Cardiac fibroblast (primary cell): Measurements from ENCODE around the gene ZNF334.

Experiments used
- DNase-seq, 2 donors: peaks; one replicate each; pipeline versions ENCODE4 v3.0.0 to v3.0.0-alpha.2; 2010; ENCODE audit warnings: low read depth in 2 of 2
- H3K4me3 ChIP-seq, 2 donors: replicated peaks in 1 of 2; 1 replicate in 1 of 2; 2 replicates in 1 of 2; pipeline ENCODE4 v1.5.1; 2011; ENCODE audit warnings: low read depth in 2 of 2, low read length in 2 of 2, mild to moderate bottlenecking in 2 of 2, moderate library complexity in 1 of 2
- TF ChIP-seq, protein P1 (sequence below): IDR thresholded peaks from one replicate; pipeline ENCODE4 v1.5.1; 2011; ENCODE audit warnings: low read depth, mild to moderate bottlenecking, low read length, inconsistent platforms

The ZNF334 gene

DNA sequence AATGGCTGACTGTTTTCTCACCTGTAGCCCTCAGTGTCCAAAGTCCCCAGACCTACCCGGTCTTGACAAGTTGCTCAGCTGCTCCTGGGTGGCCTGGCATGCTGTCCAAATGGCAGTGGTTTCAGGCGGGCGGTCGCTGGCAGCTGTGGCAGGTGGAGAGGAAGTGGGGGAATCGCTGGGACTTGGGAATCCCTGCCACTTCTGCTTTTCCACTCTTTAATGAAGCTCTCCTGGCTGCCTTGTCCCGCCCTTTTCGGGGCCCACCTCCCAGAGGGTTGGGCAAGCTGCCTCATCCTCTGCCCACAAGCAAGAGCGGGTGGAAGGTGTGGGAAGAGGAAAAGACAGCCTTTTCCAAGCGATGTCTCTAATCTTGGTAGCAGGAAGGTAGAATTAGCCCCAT, 37.1 kb upstream of the ZNF334 start, which contains the start of gene OCSTAMP:
Gene OCSTAMP, minus strand, starts transcription at position 194 of the 400 bp plus-strand sequence. Its CDS starts 94 bp downstream, at position 100.
- DNase-seq: no peak
- H3K4me3 ChIP-seq: no peak within 1 kb of the TSS
- TF ChIP-seq, protein P1, sequence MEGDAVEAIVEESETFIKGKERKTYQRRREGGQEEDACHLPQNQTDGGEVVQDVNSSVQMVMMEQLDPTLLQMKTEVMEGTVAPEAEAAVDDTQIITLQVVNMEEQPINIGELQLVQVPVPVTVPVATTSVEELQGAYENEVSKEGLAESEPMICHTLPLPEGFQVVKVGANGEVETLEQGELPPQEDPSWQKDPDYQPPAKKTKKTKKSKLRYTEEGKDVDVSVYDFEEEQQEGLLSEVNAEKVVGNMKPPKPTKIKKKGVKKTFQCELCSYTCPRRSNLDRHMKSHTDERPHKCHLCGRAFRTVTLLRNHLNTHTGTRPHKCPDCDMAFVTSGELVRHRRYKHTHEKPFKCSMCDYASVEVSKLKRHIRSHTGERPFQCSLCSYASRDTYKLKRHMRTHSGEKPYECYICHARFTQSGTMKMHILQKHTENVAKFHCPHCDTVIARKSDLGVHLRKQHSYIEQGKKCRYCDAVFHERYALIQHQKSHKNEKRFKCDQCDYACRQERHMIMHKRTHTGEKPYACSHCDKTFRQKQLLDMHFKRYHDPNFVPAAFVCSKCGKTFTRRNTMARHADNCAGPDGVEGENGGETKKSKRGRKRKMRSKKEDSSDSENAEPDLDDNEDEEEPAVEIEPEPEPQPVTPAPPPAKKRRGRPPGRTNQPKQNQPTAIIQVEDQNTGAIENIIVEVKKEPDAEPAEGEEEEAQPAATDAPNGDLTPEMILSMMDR: no peak

DNA sequence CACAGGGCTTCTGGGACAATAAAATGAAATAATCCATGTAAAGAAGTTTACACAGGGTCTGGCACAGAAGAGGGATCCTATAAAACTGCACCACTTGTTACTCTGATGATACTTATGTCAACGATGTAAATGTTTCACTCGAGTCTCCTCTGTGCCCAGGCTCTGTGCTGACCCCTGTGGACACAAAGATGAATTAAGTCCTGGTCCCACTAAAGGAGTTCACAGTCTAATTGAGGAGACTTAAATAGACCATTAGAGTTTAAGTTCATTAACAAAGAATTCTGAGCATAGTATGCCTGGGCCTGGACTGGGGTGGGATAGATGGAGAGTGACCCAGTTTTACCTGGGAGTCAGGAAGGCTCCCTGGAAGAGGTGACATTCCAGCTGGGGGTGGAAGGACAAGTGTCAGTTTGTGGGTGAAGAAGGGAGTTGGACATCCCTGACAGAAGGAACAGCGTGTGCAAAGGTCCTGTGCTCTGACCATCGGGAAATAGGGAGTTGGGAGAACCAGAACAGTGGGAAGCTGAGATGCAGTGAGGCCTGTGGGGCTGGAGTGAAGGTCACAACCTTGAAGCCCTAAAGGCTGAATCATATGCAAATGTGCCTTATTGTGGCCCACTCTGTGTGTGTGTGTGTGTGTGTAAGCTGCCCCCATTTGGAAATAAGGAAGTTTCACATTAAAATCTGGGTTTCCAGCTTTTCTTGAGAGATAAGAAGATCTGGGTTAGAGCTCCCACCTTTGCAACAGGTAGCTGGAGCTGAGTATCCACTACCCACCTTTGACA, 36.0 kb upstream of the ZNF334 start:
- DNase-seq: no peak
- TF ChIP-seq, protein P1: no peak
- no peak overlapping the region for H3K4me3 ChIP-seq

DNA sequence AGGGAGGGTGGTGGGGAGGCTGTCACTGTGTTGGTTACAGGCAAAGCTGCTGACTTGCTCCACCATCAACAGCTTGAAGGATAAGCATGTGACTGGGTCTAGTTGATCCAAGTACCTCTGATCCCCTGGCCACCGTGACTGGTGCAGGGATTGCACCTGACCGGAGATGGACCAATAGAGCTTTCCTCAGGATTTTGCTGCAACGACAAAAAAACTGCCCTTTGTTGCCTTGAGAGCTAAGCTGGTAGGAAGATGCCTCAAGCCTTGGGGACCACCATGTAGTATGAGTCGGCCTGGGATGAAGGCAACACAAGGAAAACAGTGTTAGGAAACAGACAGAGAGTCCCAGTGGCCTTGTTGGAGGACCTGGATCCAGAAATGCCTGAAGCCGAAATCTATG, 35.3 kb upstream of the ZNF334 start:
- H3K4me3 ChIP-seq: no peak overlapping the region
- TF ChIP-seq, protein P1: no peak
- DNase-seq: no peak

DNA sequence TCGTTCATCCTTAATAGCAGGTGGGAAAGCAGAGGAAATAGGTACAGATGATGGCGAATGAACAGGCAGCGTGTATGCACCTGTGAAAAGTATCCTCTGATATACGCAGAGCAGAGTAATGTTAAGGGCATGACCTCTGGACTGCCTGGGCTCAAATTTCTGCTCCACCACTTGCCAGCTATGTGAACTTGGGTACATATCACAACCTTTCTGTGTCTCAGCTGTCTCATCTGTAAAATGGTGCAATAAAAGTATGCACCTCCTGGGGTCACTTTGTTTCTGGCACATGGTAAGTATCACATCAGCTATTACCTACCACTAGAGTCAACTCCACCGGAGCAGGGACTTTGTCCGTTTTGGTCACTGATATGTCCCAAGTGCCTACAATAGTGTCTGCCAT, 34.6 kb upstream of the ZNF334 start:
- DNase-seq: no peak
- TF ChIP-seq, protein P1: no peak

DNA sequence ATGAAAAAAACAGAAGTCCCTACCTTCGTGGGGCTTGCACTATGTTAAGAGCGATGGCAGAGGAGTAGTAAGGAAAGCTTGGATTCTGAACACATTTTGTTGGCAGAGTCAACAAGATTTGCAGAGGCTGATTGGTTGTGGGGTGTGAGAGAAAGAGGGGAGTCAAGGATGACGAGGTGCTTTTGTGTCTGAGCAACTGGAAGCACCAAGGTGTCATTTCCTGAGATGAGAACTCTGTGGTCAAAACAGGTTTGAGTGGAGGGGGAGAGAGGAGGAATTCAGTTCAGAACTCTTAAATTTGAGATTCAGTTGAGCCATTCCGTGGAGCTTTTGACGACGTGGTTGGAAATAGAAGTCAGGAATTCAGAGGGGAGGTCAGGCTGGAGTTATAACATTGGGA, 33.6 kb upstream of the ZNF334 start:
- no peak overlapping the region for H3K4me3 ChIP-seq
- TF ChIP-seq, protein P1: no peak
- no peak for DNase-seq

More for the DNA sequence above, 34.6 kb upstream of the ZNF334 start:
- no peak overlapping the region for H3K4me3 ChIP-seq

DNA sequence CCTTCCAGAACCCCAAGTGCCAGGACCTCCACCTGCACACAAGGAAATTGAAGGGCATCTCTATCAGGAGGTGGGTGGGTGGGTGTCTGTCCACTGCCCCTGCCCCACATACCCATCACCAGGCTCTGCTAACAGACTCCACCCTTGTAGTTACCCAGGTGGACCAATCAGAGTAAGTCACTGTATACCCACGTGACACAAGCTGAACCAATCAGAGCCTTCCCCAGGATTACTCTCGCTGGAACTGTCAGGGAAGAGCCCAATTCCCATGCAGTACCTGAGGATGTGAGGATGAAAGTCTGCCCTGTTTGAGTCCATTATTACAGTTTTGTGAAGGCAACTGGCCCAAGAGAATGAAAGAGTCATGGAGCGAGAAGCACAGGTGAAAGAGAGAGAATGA, 32.9 kb upstream of the ZNF334 start:
- H3K4me3 ChIP-seq: no peak overlapping the region
- no peak for DNase-seq
- TF ChIP-seq, protein P1: no peak

DNA sequence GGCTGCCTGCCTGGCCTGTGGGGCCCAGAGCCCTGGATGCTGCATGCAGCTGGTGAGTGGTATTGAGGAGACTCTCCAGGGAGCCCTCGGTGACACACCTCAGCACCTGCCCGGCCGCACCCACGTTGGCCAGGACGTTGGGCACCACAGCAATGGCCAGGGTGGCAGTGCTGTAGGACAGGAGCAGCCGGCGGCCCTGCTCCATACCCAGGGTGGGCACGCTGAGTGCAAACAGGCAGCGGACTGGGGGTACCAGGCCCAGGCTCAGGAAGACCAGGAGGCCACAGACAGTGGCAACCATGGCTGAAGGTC, 32.4 kb upstream of the ZNF334 start:
- DNase-seq: no peak
- no peak overlapping the region for H3K4me3 ChIP-seq
- TF ChIP-seq, protein P1: no peak
